H1 (cell line): Measurements from ENCODE around the gene CCDC28A.

ENCODE experiments used
- CBX5 ChIP-seq: fragments of 300-800, 300-1000 bp; sonication (generic); IDR thresholded peaks from 2 replicates; pipeline ENCODE4 v1.7.1; 2016; ENCODE audit warnings: antibody characterized with exemption, low read length, low read depth
- CTCF ChIP-seq, 3 experiments: IDR thresholded peaks; 1 replicate in 2 of 3; 2 replicates in 1 of 3; pipeline versions ENCODE4 v1.5.1 to v1.6.1; 2011; ENCODE audit warnings: low read length in 3 of 3, mild to moderate bottlenecking in 3 of 3, inconsistent platforms in 2 of 3, low read depth in 1 of 3, moderate library complexity in 1 of 3; ENCODE audit not compliant: insufficient read depth in 1 of 3; ENCODE audit errors: control extremely low read depth in 1 of 3
- EZH2 ChIP-seq: fragments of 200-600 bp; sonication (generic); IDR thresholded peaks from 2 replicates; pipeline ENCODE4 v1.7.1; 2012; ENCODE audit warnings: low read depth, mild to moderate bottlenecking, moderate library complexity, low read length, inconsistent platforms; ENCODE audit not compliant: severe bottlenecking
- POLR2A ChIP-seq, 2 experiments: IDR thresholded peaks; 1 replicate in 1 of 2; 2 replicates in 1 of 2; pipeline ENCODE4 v1.6.1; 2011; ENCODE audit warnings: low read depth in 2 of 2, low read length in 2 of 2, mild to moderate bottlenecking in 2 of 2; ENCODE audit errors: control extremely low read depth in 1 of 2
- POLR2AphosphoS5 ChIP-seq: IDR thresholded peaks from 2 replicates; pipeline ENCODE4 v1.6.1; 2011; ENCODE audit warnings: low read depth, low read length
- SP1 ChIP-seq: IDR thresholded peaks from 2 replicates; pipeline ENCODE4 v1.6.1; 2011; ENCODE audit warnings: low read depth, low read length

- TF ChIP-seq CBX5 (no peak), EZH2 (no peak), SP1 (no peak), CTCF (IDR thresholded peaks at IDR 0.05; ENCODE audit: control extremely low read depth in 1 of 3, insufficient read depth in 1 of 3, low read depth in 1 of 3, low read length in 3 of 3) (no peak), POLR2AphosphoS5 (no peak), POLR2A (IDR thresholded peaks at IDR 0.05; ENCODE audit: control extremely low read depth in 1 of 2, low read depth in 2 of 2, low read length in 2 of 2) (no peak)
Measured at GRCh38 chr6:138830248-138830647, 56.7 kb downstream of the CCDC28A start.
